ENCODE results near the gene COPS7B.

The COPS7B gene

GRCh38 chr2:231780909-231781797 lies 5.1 kb upstream of the COPS7B start, which contains the start of gene PDE6D (continued):
- no peak for TF ChIP-seq ZBTB49 (tag by site-specific recombination; IDR thresholded peaks at IDR 0.05; ENCODE audit: low read depth)
- no peak for TF ChIP-seq GLI2 (tag by site-specific recombination; IDR thresholded peaks at IDR 0.05; ENCODE audit: borderline replicate concordance, low read depth)
- peak; percentile 57; the same call in 1 of the 2 replicates for TF ChIP-seq ZBTB20 (tag by site-specific recombination; IDR thresholded peaks at IDR 0.05)
- TF ChIP-seq ZEB2 (tag by site-specific recombination; IDR thresholded peaks at IDR 0.05): no peak
- no peak for TF ChIP-seq ZBTB6 (tag by site-specific recombination; IDR thresholded peaks at IDR 0.05)
- TF ChIP-seq ZNF629 (tag by site-specific recombination; IDR thresholded peaks at IDR 0.05): peak; percentile 52
- no peak for TF ChIP-seq ZNF132 (tag by site-specific recombination; IDR thresholded peaks at IDR 0.05; ENCODE audit: borderline replicate concordance)
- no peak for TF ChIP-seq PRDM6 (tag by site-specific recombination; IDR thresholded peaks at IDR 0.05)
- TF ChIP-seq ZFP3 (tag by site-specific recombination; IDR thresholded peaks at IDR 0.05; ENCODE audit: low read depth): no peak
- TF ChIP-seq IKZF3 (tag by site-specific recombination; IDR thresholded peaks at IDR 0.05): peak; percentile 89
- TF ChIP-seq ZNF580 (tag by site-specific recombination; IDR thresholded peaks at IDR 0.05): peak; percentile 84
- no peak for TF ChIP-seq ZNF394 (tag by site-specific recombination; IDR thresholded peaks at IDR 0.05; ENCODE audit: borderline replicate concordance)
- TF ChIP-seq EGR2 (tag by site-specific recombination; IDR thresholded peaks at IDR 0.05; ENCODE audit: low read depth): 0 out of 2 replicates have a peak, but pooled peaks have one; percentile 23
- TF ChIP-seq CTCF (tag by site-specific recombination; IDR thresholded peaks at IDR 0.05): no peak
- TF ChIP-seq ZNF747 (tag by site-specific recombination; IDR thresholded peaks at IDR 0.05): no peak
- 0 out of 2 replicates have a peak, but pooled peaks have one; percentile 14 for TF ChIP-seq ZFHX2 (tag by site-specific recombination; conservative IDR thresholded peaks at IDR 0.05)
- TF ChIP-seq ZNF660 (tag by site-specific recombination; IDR thresholded peaks at IDR 0.05): no peak
- TF ChIP-seq ZNF837 (tag by site-specific recombination; IDR thresholded peaks at IDR 0.05): no peak
- no peak for TF ChIP-seq ZNF707 (tag by site-specific recombination; IDR thresholded peaks at IDR 0.05)
- no peak for TF ChIP-seq PRDM2 (tag by site-specific recombination; IDR thresholded peaks at IDR 0.05; ENCODE audit: borderline replicate concordance)
- TF ChIP-seq ZNF19 (tag by site-specific recombination; IDR thresholded peaks at IDR 0.05; ENCODE audit: low read depth): no peak
- no peak for TF ChIP-seq ZNF133 (tag by site-specific recombination; IDR thresholded peaks at IDR 0.05)
- TF ChIP-seq HOXA7 (CRISPR knock-in tag; IDR thresholded peaks at IDR 0.05; ENCODE audit: borderline replicate concordance): no peak
- TF ChIP-seq ZNF266 (tag by site-specific recombination; IDR thresholded peaks at IDR 0.05; ENCODE audit: low read depth): no peak
- TF ChIP-seq SP7 (tag by site-specific recombination; IDR thresholded peaks at IDR 0.05): 0 out of 2 replicates have a peak, but pooled peaks have one; percentile 45
- TF ChIP-seq GLIS1 (tag by site-specific recombination; IDR thresholded peaks at IDR 0.05): peak; percentile 78

Measured in HEK293 (cell line).